ENCODE data around the gene CACNA2D3.

DNA sequence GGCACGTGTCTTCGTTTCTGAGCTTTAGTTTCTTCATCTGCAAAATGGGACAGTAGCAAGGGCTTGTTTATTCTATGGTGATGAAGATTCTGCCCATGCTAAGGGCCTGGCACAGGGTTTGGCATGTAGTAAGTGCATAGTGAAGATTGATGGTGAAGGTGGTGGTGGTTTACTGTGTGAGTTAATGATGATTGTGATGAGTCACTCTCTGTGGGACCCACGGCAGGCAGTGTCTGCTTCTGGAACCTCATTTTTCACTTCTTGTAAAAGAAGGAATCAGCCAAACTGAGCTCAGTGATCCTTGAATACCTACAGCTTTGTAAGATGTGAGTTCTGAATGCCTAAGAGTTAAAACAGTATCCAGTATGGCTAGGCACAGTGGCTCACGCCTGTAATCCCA lies 891.7 kb downstream of the CACNA2D3 start:
- TF ChIP-seq FOXM1 (IDR thresholded peaks at IDR 0.05; ENCODE audit: borderline replicate concordance) (no peak), CTBP1 (IDR thresholded peaks at IDR 0.05; ENCODE audit: borderline replicate concordance) (no peak), SUZ12 (IDR thresholded peaks at IDR 0.05) (no peak), L3MBTL2 (conservative IDR thresholded peaks at IDR 0.05) (no peak), NFRKB (IDR thresholded peaks at IDR 0.05) (no peak), BHLHE40 (IDR thresholded peaks at IDR 0.05; ENCODE audit: borderline replicate concordance) (no peak)

Data from HEK293T (cell line).